HG03571 (cell line): ENCODE measurements around the gene RAB21.

Source experiments
- ATAC-seq: cut with Tn5 transposase; IDR thresholded peaks from one replicate; pipeline ENCODE4 v1.9.1; 2021; ENCODE audit not compliant: unreplicated experiment

RAB21 gene

GRCh38 chr12:71754461-71755145 is at the start of gene RAB21:
Gene RAB21 (plus strand): TSS chr12:71754863. CDS start chr12:71755130, 267 bp downstream.
- ATAC-seq: peak; percentile 94

- no peak for ATAC-seq
Observed at GRCh38 chr12:71704920-71705319, 49.7 kb upstream of the RAB21 start.

GRCh38 chr12:71708658-71709057 is 46.0 kb upstream of the RAB21 start:
- ATAC-seq: no peak

- no peak for ATAC-seq
Observed at GRCh38 chr12:71710276-71711125, 44.2 kb upstream of the RAB21 start.

GRCh38 chr12:71718611-71719010 is 36.1 kb upstream of the RAB21 start:
- ATAC-seq: no peak

- no peak for ATAC-seq
Observed at GRCh38 chr12:71719647-71720370, 34.9 kb upstream of the RAB21 start.

- ATAC-seq: no peak
Observed at GRCh38 chr12:71721783-71722505, 32.7 kb upstream of the RAB21 start.

- ATAC-seq: no peak
Observed at GRCh38 chr12:71725011-71725410, 29.7 kb upstream of the RAB21 start.

GRCh38 chr12:71726548-71726947 is 28.1 kb upstream of the RAB21 start:
- no peak for ATAC-seq

GRCh38 chr12:71727958-71728357 is 26.7 kb upstream of the RAB21 start:
- no peak for ATAC-seq

GRCh38 chr12:71730936-71731335 is 23.7 kb upstream of the RAB21 start:
- ATAC-seq: no peak

- ATAC-seq: no peak
Observed at GRCh38 chr12:71731439-71732356, 23.0 kb upstream of the RAB21 start.

- no peak for ATAC-seq
Observed at GRCh38 chr12:71732357-71732712, 22.3 kb upstream of the RAB21 start.

- no peak for ATAC-seq
Observed at GRCh38 chr12:71737197-71737596, 17.5 kb upstream of the RAB21 start.

- no peak for ATAC-seq
Observed at GRCh38 chr12:71742998-71743397, 11.7 kb upstream of the RAB21 start.

GRCh38 chr12:71744522-71745300 is 10.0 kb upstream of the RAB21 start:
- ATAC-seq: no peak

GRCh38 chr12:71746974-71747611 is 7.6 kb upstream of the RAB21 start:
- peak; percentile 97 for ATAC-seq

- ATAC-seq: no peak
Observed at GRCh38 chr12:71748081-71748850, 6.4 kb upstream of the RAB21 start.
